ENCODE data around the gene GHRH. TPM values are rescaled to one million over a fixed set of nuclear protein-coding genes. Genes with fewer than 3 reads are reported as not detected.

GHRH gene
- total RNA-seq, 1 experiment from 2014 or later, result not detected

DNA sequence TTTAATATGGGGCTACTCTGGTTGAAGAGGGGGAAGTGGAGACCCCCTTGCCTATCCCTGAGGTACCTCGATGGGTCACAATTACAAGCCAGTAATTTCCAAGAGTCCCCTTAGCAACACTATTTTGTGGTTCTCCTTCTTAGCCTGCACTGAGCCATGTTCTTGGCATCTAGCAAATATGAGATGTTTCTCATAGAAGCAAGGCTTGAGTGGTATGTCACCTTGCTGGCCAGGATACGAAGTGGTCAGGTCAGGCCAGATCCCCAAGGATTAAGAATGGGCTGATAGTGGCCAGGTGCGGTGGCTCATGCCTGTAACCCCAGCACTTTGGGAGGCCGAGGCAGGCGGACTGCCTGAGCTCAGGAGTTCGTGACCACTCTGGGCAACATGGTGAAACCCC, 2.1 kb upstream of the GHRH start:
- Histone ChIP-seq H3K4me3 (ENCODE audit: low read depth in 2 of 2, low read length in 2 of 2) (no peak overlapping the region), H3K36me3 (ENCODE audit: control insufficient read depth, insufficient read depth, low read length) (no peaks in the 10 kb centered on the region), H3K27ac (ENCODE audit: low read length) (no peak overlapping the region), H3K4me1 (ENCODE audit: control insufficient read depth, insufficient read depth, low read length) (no peaks in the 10 kb centered on the region), H3K27me3 (ENCODE audit: control insufficient read depth, insufficient read depth, low read length) (peaks cover 4% of the 10 kb centered on the region), H3K9me3 (ENCODE audit: control insufficient read depth, insufficient read depth, low read depth, low read length) (no peaks in the 10 kb centered on the region)
- DNase-seq (ENCODE audit: low read depth, low spot score) (no peak), ATAC-seq (peak; percentile 40; the same call in 1 of the 2 replicates)
- BruUV-seq (replicated peaks), result no TSS peak
- POLR2A ChIA-PET, result no interaction called here
- CTCF ChIA-PET, result interaction anchor here (0.6 to 0.7 kb wide), 2 partner anchors 12 to 31 kb away, joined by 3 read pairs; no protein-coding TSS in a partner anchor
- TF ChIP-seq TCF7L2 (IDR thresholded peaks at IDR 0.05; ENCODE audit: low read depth, low read length) (no peak), POLR2AphosphoS5 (IDR thresholded peaks at IDR 0.05; ENCODE audit: low read depth, low read length) (no peak), SIN3A (IDR thresholded peaks at IDR 0.05; ENCODE audit: borderline replicate concordance, insufficient read depth, low read depth, low read length) (no peak)
- TF ChIP-seq, protein P1, sequence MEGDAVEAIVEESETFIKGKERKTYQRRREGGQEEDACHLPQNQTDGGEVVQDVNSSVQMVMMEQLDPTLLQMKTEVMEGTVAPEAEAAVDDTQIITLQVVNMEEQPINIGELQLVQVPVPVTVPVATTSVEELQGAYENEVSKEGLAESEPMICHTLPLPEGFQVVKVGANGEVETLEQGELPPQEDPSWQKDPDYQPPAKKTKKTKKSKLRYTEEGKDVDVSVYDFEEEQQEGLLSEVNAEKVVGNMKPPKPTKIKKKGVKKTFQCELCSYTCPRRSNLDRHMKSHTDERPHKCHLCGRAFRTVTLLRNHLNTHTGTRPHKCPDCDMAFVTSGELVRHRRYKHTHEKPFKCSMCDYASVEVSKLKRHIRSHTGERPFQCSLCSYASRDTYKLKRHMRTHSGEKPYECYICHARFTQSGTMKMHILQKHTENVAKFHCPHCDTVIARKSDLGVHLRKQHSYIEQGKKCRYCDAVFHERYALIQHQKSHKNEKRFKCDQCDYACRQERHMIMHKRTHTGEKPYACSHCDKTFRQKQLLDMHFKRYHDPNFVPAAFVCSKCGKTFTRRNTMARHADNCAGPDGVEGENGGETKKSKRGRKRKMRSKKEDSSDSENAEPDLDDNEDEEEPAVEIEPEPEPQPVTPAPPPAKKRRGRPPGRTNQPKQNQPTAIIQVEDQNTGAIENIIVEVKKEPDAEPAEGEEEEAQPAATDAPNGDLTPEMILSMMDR (IDR thresholded peaks at IDR 0.05), result no peak
- TF ChIP-seq, protein P2, sequence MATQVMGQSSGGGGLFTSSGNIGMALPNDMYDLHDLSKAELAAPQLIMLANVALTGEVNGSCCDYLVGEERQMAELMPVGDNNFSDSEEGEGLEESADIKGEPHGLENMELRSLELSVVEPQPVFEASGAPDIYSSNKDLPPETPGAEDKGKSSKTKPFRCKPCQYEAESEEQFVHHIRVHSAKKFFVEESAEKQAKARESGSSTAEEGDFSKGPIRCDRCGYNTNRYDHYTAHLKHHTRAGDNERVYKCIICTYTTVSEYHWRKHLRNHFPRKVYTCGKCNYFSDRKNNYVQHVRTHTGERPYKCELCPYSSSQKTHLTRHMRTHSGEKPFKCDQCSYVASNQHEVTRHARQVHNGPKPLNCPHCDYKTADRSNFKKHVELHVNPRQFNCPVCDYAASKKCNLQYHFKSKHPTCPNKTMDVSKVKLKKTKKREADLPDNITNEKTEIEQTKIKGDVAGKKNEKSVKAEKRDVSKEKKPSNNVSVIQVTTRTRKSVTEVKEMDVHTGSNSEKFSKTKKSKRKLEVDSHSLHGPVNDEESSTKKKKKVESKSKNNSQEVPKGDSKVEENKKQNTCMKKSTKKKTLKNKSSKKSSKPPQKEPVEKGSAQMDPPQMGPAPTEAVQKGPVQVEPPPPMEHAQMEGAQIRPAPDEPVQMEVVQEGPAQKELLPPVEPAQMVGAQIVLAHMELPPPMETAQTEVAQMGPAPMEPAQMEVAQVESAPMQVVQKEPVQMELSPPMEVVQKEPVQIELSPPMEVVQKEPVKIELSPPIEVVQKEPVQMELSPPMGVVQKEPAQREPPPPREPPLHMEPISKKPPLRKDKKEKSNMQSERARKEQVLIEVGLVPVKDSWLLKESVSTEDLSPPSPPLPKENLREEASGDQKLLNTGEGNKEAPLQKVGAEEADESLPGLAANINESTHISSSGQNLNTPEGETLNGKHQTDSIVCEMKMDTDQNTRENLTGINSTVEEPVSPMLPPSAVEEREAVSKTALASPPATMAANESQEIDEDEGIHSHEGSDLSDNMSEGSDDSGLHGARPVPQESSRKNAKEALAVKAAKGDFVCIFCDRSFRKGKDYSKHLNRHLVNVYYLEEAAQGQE (IDR thresholded peaks at IDR 0.05; ENCODE audit: insufficient read depth in 1 of 2, low read depth in 2 of 2, low read length in 1 of 2), result no peak
- in situ Hi-C loops (cut with HindIII; ENCODE audit: low pct_unique_long_range_greater_than_20kb, low sequenced_read_pairs) (no loop called here), intact Hi-C loops (cut with micrococcal nuclease; ENCODE audit: unreplicated experiment) (no loop called here)

DNA sequence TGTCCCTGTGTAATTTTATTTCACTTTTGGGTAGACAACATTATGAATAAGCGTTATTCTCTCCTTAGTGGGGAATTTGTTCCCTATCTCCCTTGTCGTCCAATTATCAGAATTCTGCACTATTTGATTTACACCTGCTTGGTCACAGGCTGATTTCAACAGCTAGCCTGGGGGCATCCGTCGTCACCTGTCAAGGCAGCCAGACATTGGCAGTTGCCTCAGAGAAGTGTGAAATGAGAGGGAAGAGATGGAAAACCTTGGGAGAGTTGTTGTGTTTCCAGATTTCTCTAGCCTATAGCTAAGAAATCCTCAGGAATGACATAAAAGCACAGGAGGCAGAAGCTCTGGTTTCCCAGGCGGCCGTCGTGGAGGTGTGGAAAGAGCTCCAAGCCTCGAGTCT, 891 bp upstream of the GHRH start:
- Histone ChIP-seq H3K9me3 (ENCODE audit: control insufficient read depth, insufficient read depth, low read depth, low read length) (no peaks in the 10 kb centered on the region), H3K27ac (ENCODE audit: low read length) (no peak overlapping the region), H3K27me3 (ENCODE audit: control insufficient read depth, insufficient read depth, low read length) (peaks cover 4% of the 10 kb centered on the region), H3K36me3 (ENCODE audit: control insufficient read depth, insufficient read depth, low read length) (no peaks in the 10 kb centered on the region), H3K4me1 (ENCODE audit: control insufficient read depth, insufficient read depth, low read length) (no peaks in the 10 kb centered on the region), H3K4me3 (ENCODE audit: low read depth in 2 of 2, low read length in 2 of 2) (no peak overlapping the region)
- intact Hi-C loops (cut with micrococcal nuclease; ENCODE audit: unreplicated experiment), result no loop called here
- ATAC-seq (no peak), DNase-seq (ENCODE audit: low read depth, low spot score) (no peak)
- TF ChIP-seq SIN3A (IDR thresholded peaks at IDR 0.05; ENCODE audit: borderline replicate concordance, insufficient read depth, low read depth, low read length), result no peak
- no peak for TF ChIP-seq POLR2AphosphoS5 (IDR thresholded peaks at IDR 0.05; ENCODE audit: low read depth, low read length)
- no peak for TF ChIP-seq TCF7L2 (IDR thresholded peaks at IDR 0.05; ENCODE audit: low read depth, low read length)
- TF ChIP-seq, protein P1 (IDR thresholded peaks at IDR 0.05), result no peak
- TF ChIP-seq, protein P2 (IDR thresholded peaks at IDR 0.05; ENCODE audit: insufficient read depth in 1 of 2, low read depth in 2 of 2, low read length in 1 of 2), result no peak
- POLR2A ChIA-PET, result no interaction called here
- CTCF ChIA-PET, result no interaction called here
- in situ Hi-C loops (cut with HindIII; ENCODE audit: low pct_unique_long_range_greater_than_20kb, low sequenced_read_pairs), result no loop called here
- no TSS peak for BruUV-seq (replicated peaks)
